SKM-1 treated with dmso at 0.1 percent for 144 hours (cell line): ENCODE data around the gene SIN3B.
"Not testable (repeated sequence)": the region's sequence is repeated elsewhere in the genome, so short reads cannot be mapped to it uniquely, and the experiment has no call there.

Experiments
- DNase-seq: peaks from one replicate; lab custom pipeline; 2025; ENCODE audit not compliant: unreplicated experiment; lab: John Stamatoyannopoulos, UW

Gene SIN3B

GRCh38 chr19:16829010-16829821, at the start of gene SIN3B:
Gene SIN3B (plus strand): TSS chr19:16829398. CDS start chr19:16829421, 23 bp downstream.
- DNase-seq: peak; percentile 69

- no peak for DNase-seq
Measured at GRCh38 chr19:16779539-16780163, 49.5 kb upstream of the SIN3B start.

GRCh38 chr19:16782719-16783118, 46.5 kb upstream of the SIN3B start:
- no peak for DNase-seq

- no peak for DNase-seq
Measured at GRCh38 chr19:16788479-16788878, 40.7 kb upstream of the SIN3B start.

GRCh38 chr19:16789238-16789637, 40.0 kb upstream of the SIN3B start:
- DNase-seq: no peak

- no peak for DNase-seq
Measured at GRCh38 chr19:16790051-16790450, 39.1 kb upstream of the SIN3B start.

- no peak for DNase-seq
Measured at GRCh38 chr19:16791942-16792341, 37.3 kb upstream of the SIN3B start.

DNA sequence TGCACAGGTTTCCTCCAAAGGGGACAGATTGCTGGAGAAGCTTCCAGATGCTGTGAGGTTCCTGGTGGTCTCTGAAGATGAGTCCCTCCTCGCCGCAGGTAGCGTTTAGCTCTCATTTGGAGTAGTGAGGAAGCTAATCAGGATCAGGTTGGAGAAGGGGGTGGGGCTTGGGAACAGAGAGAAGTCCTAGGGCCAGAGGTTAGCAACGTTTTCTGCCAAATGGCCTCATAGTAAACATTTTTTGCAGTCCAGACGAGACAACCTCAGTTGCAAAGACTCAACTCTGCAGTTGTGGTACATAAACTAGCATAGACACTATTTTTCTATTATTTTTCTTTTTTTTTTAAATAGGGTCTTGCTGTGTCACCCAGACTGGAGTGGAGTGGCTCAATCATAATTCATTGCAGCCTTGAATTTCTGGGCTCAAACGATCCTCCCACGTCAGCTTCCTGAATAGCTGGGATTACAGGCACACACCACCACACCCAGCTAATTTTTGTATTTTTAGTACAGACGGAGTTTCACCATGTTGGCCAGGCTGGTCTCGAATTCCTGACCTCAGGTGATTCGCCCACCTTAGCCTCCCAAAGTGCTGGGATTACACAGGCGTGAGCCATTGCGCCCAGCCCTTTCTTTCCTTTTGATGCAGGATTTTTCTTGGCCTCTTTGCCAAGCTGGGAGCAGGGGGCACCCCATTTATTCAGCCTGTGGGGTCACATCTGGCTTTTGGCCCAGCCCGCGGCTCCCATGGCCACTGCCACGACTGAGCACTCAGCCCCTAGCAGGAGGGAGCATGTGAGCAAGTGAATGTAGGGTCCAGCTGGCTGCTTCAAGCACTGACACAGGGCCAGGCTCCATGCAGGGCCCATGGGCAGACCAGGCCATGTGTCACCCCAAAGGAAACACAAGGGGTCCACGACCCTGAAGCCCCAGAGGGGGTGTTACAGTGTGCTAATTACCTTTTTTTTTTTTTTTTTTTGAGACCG, 34.4 kb upstream of the SIN3B start:
- DNase-seq: no peak

GRCh38 chr19:16795731-16796130, 33.5 kb upstream of the SIN3B start:
- DNase-seq: no peak

DNA sequence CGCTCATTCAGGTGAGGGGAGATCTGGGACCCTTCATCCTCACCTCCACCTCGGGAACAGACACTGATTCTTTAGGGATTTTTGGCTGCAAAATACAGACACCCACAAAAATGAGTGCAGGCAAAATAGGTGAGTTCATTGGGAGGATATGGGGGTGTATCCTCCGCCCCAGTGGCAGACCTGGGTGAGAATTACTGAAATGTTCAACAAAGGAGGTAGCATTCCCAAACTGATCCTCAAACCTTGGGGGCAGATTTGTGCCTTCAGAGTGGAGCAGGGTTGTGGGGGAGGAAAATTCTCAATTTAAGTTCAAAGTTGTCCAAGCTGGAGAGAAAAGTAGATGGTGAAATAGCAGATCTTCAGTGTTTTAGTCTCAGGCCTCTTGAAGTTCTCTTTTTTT, 31.3 kb upstream of the SIN3B start:
- DNase-seq: peak; percentile 36

GRCh38 chr19:16798326-16798725, 30.9 kb upstream of the SIN3B start:
- DNase-seq: not testable (repeated sequence)

DNA sequence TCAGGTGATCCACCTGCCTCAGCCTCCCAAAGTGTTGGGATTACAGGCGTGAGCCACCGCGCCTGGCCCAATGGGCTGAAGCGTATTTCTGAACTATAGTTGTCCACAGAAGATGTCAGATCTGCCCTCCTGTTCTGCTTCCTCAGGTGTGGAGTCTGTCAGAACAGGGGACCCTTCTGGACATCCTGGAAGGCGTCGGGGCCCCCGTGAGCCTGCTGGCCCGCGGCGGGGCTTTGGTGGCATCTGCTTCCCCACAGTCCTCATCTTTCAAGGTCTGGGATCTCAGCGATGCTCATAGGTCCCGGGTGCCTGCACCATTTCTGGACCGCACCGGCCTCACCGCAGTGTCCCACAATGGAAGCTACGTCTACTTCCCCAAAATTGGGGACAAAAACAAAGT, 29.5 kb upstream of the SIN3B start:
- DNase-seq: no peak

GRCh38 chr19:16801600-16802013, 27.6 kb upstream of the SIN3B start:
- DNase-seq: no peak

DNA sequence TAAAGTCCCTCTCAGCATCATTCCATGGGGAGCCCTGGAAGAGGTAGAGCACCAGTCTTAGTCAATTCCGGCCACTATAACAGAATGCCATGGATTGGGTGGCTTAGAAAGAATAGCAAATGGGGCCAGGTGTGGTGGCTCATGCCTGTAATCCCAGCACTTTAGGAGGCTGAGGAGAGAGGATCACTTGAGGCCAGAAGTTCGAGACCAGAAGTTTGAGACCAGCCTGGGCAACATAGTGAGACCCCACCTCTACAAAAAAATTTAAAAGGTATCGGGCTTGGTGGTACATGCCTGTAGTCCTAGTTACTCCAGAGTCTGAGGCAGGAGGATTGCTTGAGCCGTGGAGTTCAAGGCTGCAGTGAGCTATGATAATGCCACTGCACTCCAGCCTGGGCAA, 25.0 kb upstream of the SIN3B start:
- no peak for DNase-seq

GRCh38 chr19:16807549-16808284, 21.5 kb upstream of the SIN3B start:
- DNase-seq: no peak

DNA sequence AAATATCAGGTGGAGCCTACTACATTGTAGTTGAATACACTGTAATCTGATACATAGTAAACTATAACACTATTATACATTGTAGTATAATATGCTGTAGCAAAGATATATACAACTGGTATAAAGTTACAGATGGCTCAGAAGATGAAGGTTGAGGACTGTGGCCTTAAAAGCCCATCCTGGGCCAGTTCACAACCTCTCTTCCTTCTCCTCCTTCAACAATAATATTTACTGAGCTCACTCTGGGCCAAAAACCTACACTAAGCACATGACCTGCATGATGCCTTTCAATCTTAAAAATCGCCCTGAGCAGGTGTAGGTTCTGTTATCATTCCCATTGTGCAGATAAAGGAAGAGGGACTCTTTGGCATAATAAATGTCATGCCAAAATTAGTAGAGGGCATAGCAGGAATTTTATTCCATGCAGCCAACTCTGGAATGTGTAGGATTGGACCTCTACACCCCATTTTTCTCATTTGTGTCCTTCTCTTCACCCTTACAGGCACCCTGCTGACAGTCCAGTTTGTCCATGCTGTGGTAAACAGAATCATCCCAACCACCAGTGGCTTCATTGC, 14.6 kb upstream of the SIN3B start:
- DNase-seq: no peak

DNA sequence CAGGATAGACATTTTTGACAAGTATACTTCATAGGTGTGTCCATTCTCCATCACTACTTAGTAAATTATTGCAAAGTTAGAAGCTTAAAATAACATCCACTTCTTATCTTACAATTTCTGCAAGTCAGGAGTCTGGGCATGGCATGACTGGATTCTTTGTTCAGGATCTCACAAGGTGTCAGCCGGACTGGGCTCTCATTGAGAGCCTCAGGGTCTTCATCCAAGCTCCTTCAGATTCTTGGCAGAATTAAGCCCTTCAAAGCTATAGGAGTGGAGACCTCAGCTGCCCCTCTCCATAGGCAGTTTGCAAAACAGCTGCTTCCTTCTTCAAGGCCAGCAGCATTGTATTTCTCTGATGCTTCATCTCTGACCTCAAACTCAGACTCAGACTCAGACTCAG, 9.1 kb upstream of the SIN3B start:
- DNase-seq: no peak

DNA sequence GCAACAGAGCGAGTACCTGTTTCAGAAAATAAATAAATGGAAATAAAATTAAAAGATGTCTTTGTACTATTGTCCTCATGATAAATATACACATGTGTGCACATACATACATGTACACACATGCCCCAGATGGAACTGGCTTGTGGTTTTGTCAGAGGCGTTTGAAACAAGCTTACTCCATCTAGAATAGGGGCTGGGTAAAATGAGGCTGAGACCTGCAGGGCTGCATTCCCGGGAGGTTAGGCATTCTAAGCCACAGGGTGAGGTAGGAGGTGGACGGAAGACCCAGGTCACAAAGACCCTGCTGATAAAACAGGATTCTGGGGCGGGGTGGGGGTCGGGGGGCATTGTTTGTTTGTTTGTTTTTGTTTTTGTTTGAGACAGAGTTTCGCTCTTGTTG, 8.1 kb upstream of the SIN3B start:
- no peak for DNase-seq

GRCh38 chr19:16822648-16823047, 6.5 kb upstream of the SIN3B start:
- no peak for DNase-seq

GRCh38 chr19:16824658-16825311, 4.4 kb upstream of the SIN3B start:
- no peak for DNase-seq
